ENCODE data around the gene ZNF784. TPM values are rescaled to one million over a fixed set of nuclear protein-coding genes. Genes with fewer than 3 reads are reported as not detected.

Gene ZNF784
- total and polyA plus RNA-seq, 9 donors, result 6.0 to 16.9 (median 11.7) TPM

DNA sequence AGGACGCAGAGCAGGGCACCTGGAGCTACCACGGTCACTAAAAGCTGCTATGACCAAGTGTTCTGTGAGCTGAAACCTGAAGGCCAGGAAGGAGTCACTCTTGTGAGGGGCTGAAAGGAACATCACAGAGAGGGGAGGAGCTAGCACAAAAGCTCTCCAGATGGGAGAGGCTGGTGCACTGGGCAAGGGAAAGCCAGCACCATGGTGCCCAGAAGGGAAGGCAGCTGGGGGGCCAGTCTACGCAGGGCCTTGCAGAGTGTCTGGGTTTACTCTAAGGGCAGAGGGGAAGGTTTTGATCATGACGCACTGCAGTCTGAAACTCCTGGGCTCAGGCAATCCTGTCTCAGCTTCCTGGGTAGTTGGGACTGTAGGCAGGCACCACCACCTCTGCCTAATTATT lies 12.4 kb upstream of the ZNF784 start:
- Histone ChIP-seq H3K27me3 (no peaks in the 10 kb centered on the region), H3K36me3 (no peaks in the 10 kb centered on the region), H3K9me3 (no peaks in the 10 kb centered on the region), H3K4me1 (ENCODE audit: insufficient read depth) (peaks cover 13% of the 10 kb centered on the region), H3K4me3 (no peak overlapping the region), H3K27ac (no peak overlapping the region)
- WGBS, 3 donors, result 74 to 82% (median 78%) methylated on average over 4 of the region's 4 CpGs
- TF ChIP-seq EP300 (IDR thresholded peaks at IDR 0.05) (no peak), POLR2A (IDR thresholded peaks at IDR 0.05) (no peak)
- TF ChIP-seq, protein P1, sequence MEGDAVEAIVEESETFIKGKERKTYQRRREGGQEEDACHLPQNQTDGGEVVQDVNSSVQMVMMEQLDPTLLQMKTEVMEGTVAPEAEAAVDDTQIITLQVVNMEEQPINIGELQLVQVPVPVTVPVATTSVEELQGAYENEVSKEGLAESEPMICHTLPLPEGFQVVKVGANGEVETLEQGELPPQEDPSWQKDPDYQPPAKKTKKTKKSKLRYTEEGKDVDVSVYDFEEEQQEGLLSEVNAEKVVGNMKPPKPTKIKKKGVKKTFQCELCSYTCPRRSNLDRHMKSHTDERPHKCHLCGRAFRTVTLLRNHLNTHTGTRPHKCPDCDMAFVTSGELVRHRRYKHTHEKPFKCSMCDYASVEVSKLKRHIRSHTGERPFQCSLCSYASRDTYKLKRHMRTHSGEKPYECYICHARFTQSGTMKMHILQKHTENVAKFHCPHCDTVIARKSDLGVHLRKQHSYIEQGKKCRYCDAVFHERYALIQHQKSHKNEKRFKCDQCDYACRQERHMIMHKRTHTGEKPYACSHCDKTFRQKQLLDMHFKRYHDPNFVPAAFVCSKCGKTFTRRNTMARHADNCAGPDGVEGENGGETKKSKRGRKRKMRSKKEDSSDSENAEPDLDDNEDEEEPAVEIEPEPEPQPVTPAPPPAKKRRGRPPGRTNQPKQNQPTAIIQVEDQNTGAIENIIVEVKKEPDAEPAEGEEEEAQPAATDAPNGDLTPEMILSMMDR (IDR thresholded peaks at IDR 0.05), result no peak
- intact Hi-C loops (cut with DNase I), result loop anchor here in 1 of 4 donors (10.0 kb wide), 1 partner anchor 522 kb away; the partner anchor contains the start of gene PPP1R12C
- DNase-seq, result no peak

DNA sequence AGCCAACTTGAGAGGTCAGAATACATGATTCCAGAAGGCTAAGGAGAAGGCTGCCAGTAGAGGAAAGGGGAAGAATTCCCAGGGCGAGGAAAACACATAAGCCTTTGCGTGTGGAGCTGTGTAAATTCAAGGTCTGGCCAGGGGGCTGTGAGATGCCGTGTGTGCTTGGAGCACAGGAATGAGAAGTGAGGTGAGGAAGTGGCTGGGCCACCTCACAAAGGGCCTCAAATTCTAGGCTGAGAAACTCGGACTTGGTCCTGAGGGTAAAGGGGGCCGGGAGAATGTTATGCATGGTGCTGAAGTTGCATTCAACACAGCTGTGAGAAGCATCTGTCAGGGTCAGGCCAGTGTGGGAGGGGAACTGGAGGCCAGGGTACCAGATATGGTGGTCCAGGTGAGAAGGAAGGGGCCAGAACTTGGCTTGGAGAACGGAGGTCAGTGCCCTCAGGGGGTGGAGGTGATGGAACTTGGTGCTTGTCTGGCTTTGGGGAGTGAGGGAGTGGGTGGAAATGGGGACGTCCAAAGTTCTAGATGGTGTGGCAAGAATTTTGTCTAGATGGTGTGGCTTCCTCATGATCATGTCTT lies 11.6 kb upstream of the ZNF784 start:
- Histone ChIP-seq H3K27me3 (no peaks in the 10 kb centered on the region), H3K4me1 (ENCODE audit: insufficient read depth) (peaks cover 13% of the 10 kb centered on the region), H3K27ac (peak overlapping the region; percentile 91 to 98), H3K4me3 (peak overlapping the region; percentile 63), H3K9me3 (no peaks in the 10 kb centered on the region), H3K36me3 (no peaks in the 10 kb centered on the region)
- DNase-seq, result peak in 1 of 5 donors; percentile 42
- intact Hi-C loops (cut with DNase I), result loop anchor here in 1 of 4 donors (10.0 kb wide), 1 partner anchor 521 kb away; the partner anchor contains the start of gene PPP1R12C
- WGBS, 3 donors, result 46 to 64% (median 55%) methylated on average over 7 of the region's 7 CpGs
- TF ChIP-seq, protein P1 (IDR thresholded peaks at IDR 0.05), result no peak
- no peak for TF ChIP-seq POLR2A (IDR thresholded peaks at IDR 0.05)
- no peak for TF ChIP-seq EP300 (IDR thresholded peaks at IDR 0.05)

DNA sequence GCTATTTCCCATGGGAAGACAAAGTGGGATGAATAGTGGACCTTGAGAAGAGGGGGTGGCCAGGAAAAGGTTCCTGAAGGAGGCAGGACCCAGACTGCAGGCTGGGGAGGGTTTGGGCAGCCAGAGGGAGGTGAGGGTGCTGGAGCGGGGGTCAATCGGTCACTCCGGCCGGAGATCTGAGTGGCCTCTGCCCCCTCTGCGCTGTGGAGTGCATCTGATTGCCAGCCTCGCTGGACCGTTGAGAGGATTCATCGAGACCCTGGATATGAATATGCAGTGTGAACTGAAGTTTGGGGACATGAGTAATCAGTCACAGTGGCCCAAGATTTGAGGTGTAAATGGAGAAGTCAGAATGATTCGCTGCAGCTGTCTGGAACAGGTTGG lies 11.0 kb upstream of the ZNF784 start:
- WGBS, 3 donors, result 4 to 7% (median 5%) methylated on average over 9 of the region's 9 CpGs

DNA sequence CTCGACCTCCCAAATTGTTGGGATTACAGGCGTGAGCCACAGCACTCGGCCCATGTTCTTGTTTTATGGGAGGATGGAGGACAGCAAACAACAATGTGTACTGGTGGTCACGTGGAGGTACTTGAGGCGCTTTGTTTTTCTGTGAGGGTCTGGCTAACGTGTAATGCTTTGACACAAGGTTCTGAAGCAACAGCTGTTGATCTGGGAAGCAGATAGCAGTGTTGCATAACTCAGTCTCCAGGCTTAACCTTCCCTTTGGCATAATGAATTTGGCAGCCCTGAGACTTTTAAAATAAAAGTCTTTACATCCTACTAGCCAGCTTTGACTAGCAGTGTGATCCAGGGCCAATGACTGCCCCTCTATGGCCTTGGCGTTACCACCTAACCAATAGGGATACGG lies 9.5 kb upstream of the ZNF784 start:
- Histone ChIP-seq H3K27ac (no peak overlapping the region), H3K9me3 (no peaks in the 10 kb centered on the region), H3K4me1 (ENCODE audit: insufficient read depth) (peaks cover 10% of the 10 kb centered on the region), H3K4me3 (no peak overlapping the region), H3K36me3 (no peaks in the 10 kb centered on the region), H3K27me3 (no peaks in the 10 kb centered on the region)
- WGBS, 3 donors, result 71 to 79% (median 72%) methylated on average over 8 of the region's 8 CpGs
- TF ChIP-seq, protein P1 (IDR thresholded peaks at IDR 0.05), result no peak
- TF ChIP-seq POLR2A (IDR thresholded peaks at IDR 0.05) (no peak), EP300 (IDR thresholded peaks at IDR 0.05) (no peak)
- intact Hi-C loops (cut with DNase I), result loop anchor here in 2 of 4 donors (5.0 to 10.0 kb wide), 2 partner anchors 117 to 519 kb away; partner anchors contain the start of gene PPP1R12C (in 1 of the 2)
- DNase-seq, result no peak

More for the DNA sequence above, 11.0 kb upstream of the ZNF784 start:
- peak overlapping the region; percentile 91 to 98 for H3K27ac ChIP-seq
- H3K27me3 ChIP-seq, result no peaks in the 10 kb centered on the region
- H3K9me3 ChIP-seq, result no peaks in the 10 kb centered on the region
- intact Hi-C loops (cut with DNase I), result loop anchor here in 1 of 4 donors (10.0 kb wide), 1 partner anchor 521 kb away; the partner anchor contains the start of gene PPP1R12C
- TF ChIP-seq, protein P1 (IDR thresholded peaks at IDR 0.05), result no peak
- TF ChIP-seq EP300 (IDR thresholded peaks at IDR 0.05), result no peak
- no peak for TF ChIP-seq POLR2A (IDR thresholded peaks at IDR 0.05)
- DNase-seq, result peak in 3 of 5 donors; percentile 43 to 55 (median 47)
- peaks cover 13% of the 10 kb centered on the region for H3K4me1 ChIP-seq (ENCODE audit: insufficient read depth)
- H3K36me3 ChIP-seq, result no peaks in the 10 kb centered on the region
- H3K4me3 ChIP-seq, result peak overlapping the region; percentile 63
